Astrocyte (in vitro differentiated cells and primary cell): ENCODE data around the gene RAC2. TPM values are rescaled to one million over a fixed set of nuclear protein-coding genes. Genes with fewer than 3 reads are reported as not detected.

Source experiments
- DNase-seq: peaks from one replicate; pipeline ENCODE4 v3.0.0-alpha.2; 2010; ENCODE audit warnings: low read depth
- FAIRE-seq: peaks from 2 replicates; lab custom pipeline; 2011; peaks lifted over from hg19 to GRCh38; lab: Jason Lieb, UNC
- H2AFZ ChIP-seq: 2 replicates; pipeline ENCODE4 v1.6.0; 2012; ENCODE audit warnings: low read depth, low read length, inconsistent platforms
- H3K27ac ChIP-seq: 2 replicates; pipeline ENCODE4 v1.5.1; 2011; ENCODE audit warnings: low read depth, low read length, inconsistent platforms
- H3K27me3 ChIP-seq: 2 replicates; pipeline ENCODE4 v1.6.0; 2011; ENCODE audit warnings: low read length, inconsistent platforms; ENCODE audit not compliant: insufficient read depth
- H3K36me3 ChIP-seq: 2 replicates; pipeline ENCODE4 v1.5.1; 2011; ENCODE audit warnings: low read length, inconsistent platforms; ENCODE audit not compliant: insufficient read depth
- H3K4me1 ChIP-seq: 2 replicates; pipeline ENCODE4 v1.5.1; 2011; ENCODE audit warnings: low read length, inconsistent platforms; ENCODE audit not compliant: insufficient read depth
- H3K4me2 ChIP-seq: 2 replicates; pipeline ENCODE4 v1.6.0; 2012; ENCODE audit warnings: low read length, inconsistent platforms
- H3K4me3 ChIP-seq: 2 replicates; pipeline ENCODE4 v1.5.1; 2011; ENCODE audit warnings: low read depth, mild to moderate bottlenecking, low read length, inconsistent platforms; ENCODE audit not compliant: insufficient read depth
- H3K79me2 ChIP-seq: 2 replicates; pipeline ENCODE4 v1.6.0; 2012; ENCODE audit warnings: mild to moderate bottlenecking, low read length, inconsistent platforms; ENCODE audit not compliant: insufficient read depth
- H3K9ac ChIP-seq: 2 replicates; pipeline ENCODE4 v1.6.0; 2012; ENCODE audit warnings: mild to moderate bottlenecking, low read length, inconsistent platforms
- H3K9me3 ChIP-seq: 2 replicates; pipeline ENCODE4 v1.5.1; 2012; ENCODE audit warnings: low read depth, mild to moderate bottlenecking, low read length, inconsistent platforms; ENCODE audit not compliant: insufficient read depth
- H4K20me1 ChIP-seq: 2 replicates; pipeline ENCODE4 v1.6.0; 2012; ENCODE audit warnings: low read length, inconsistent platforms; ENCODE audit not compliant: insufficient read depth
- H3K27ac Mint-ChIP-seq: one replicate; pipeline ENCODE4 v1.8.0; 2021; ENCODE audit warnings: mild to moderate bottlenecking, mixed read lengths; ENCODE audit not compliant: unreplicated experiment
- H3K27me3 Mint-ChIP-seq: one replicate; pipeline ENCODE4 v1.8.0; 2021; ENCODE audit warnings: low read depth, mixed read lengths; ENCODE audit not compliant: unreplicated experiment
- H3K36me3 Mint-ChIP-seq: one replicate; pipeline ENCODE4 v1.8.0; 2021; ENCODE audit warnings: low read depth, mixed read lengths; ENCODE audit not compliant: unreplicated experiment
- H3K4me1 Mint-ChIP-seq: one replicate; pipeline ENCODE4 v1.8.0; 2021; ENCODE audit warnings: low read depth, mixed read lengths; ENCODE audit not compliant: unreplicated experiment
- H3K4me3 Mint-ChIP-seq: one replicate; pipeline ENCODE4 v1.8.0; 2021; ENCODE audit warnings: mild to moderate bottlenecking, moderate library complexity, mixed read lengths; ENCODE audit not compliant: unreplicated experiment
- H3K9me3 Mint-ChIP-seq: one replicate; pipeline ENCODE4 v1.8.0; 2021; ENCODE audit warnings: mild to moderate bottlenecking, mixed read lengths; ENCODE audit not compliant: unreplicated experiment
- CTCF ChIP-seq: IDR thresholded peaks from 2 replicates; pipeline ENCODE4 v1.5.1; 2011; ENCODE audit warnings: low read depth, mild to moderate bottlenecking, inconsistent platforms, low read length, moderate library complexity; ENCODE audit not compliant: insufficient read depth
- EZH2 ChIP-seq: IDR thresholded peaks from 2 replicates; pipeline ENCODE4 v1.6.1; 2012; ENCODE audit warnings: mild to moderate bottlenecking, low read length, inconsistent platforms; ENCODE audit not compliant: insufficient read depth
- total RNA-seq: library from RNA; stranded (reverse); gene quantifications from 2 replicates; pipeline ENCODE4 v1.2.1, GENCODE V29; 2021

The RAC2 gene
- total RNA-seq, 1 donor from 2014 or later = 0.61 TPM

GRCh38 chr22:37269936-37270678 is 26.0 kb upstream of the RAC2 start:
- H3K4me3 Mint-ChIP-seq = no peak overlapping the region
- H3K36me3 Mint-ChIP-seq = no peaks in the 10 kb centered on the region
- Histone ChIP-seq H4K20me1 (no peaks in the 10 kb centered on the region), H3K36me3 (no peaks in the 10 kb centered on the region), H3K4me3 (no peak overlapping the region), H3K4me1 (peaks cover 15% of the 10 kb centered on the region), H3K9me3 (no peaks in the 10 kb centered on the region), H2AFZ (no peak overlapping the region), H3K27me3 (no peaks in the 10 kb centered on the region), H3K9ac (no peak overlapping the region), H3K79me2 (no peaks in the 10 kb centered on the region), H3K27ac (no peak overlapping the region), H3K4me2 (no peak overlapping the region)
- no peak for TF ChIP-seq EZH2
- no peak for TF ChIP-seq CTCF
- peaks cover 4% of the 10 kb centered on the region for H3K4me1 Mint-ChIP-seq
- FAIRE-seq = no peak
- no peak for DNase-seq
- no peak overlapping the region for H3K27ac Mint-ChIP-seq
- peaks cover 6% of the 10 kb centered on the region for H3K9me3 Mint-ChIP-seq
- H3K27me3 Mint-ChIP-seq = peaks cover 17% of the 10 kb centered on the region

GRCh38 chr22:37267661-37268413 is 23.8 kb upstream of the RAC2 start:
- Histone ChIP-seq H3K27me3 (no peaks in the 10 kb centered on the region), H3K9ac (no peak overlapping the region), H3K4me2 (peak overlapping the region; percentile 79), H4K20me1 (no peaks in the 10 kb centered on the region), H3K9me3 (peaks cover 15% of the 10 kb centered on the region), H2AFZ (no peak overlapping the region), H3K27ac (no peak overlapping the region), H3K79me2 (no peaks in the 10 kb centered on the region), H3K36me3 (no peaks in the 10 kb centered on the region), H3K4me1 (peaks cover 9% of the 10 kb centered on the region), H3K4me3 (no peak overlapping the region)
- TF ChIP-seq CTCF = no peak
- TF ChIP-seq EZH2 = no peak
- peaks cover 2% of the 10 kb centered on the region for H3K4me1 Mint-ChIP-seq
- FAIRE-seq (no peak), DNase-seq (no peak)
- peaks cover 17% of the 10 kb centered on the region for H3K27me3 Mint-ChIP-seq
- no peak overlapping the region for H3K27ac Mint-ChIP-seq
- no peaks in the 10 kb centered on the region for H3K36me3 Mint-ChIP-seq
- H3K4me3 Mint-ChIP-seq = no peak overlapping the region
- peaks cover 20% of the 10 kb centered on the region for H3K9me3 Mint-ChIP-seq
